AML-193 (cell line): ENCODE data around the gene EMILIN3.

Experiments
- DNase-seq, 2 experiments: peaks; one replicate each; lab custom pipeline; 2025; lab: John Stamatoyannopoulos, UW

EMILIN3 gene, protein sequence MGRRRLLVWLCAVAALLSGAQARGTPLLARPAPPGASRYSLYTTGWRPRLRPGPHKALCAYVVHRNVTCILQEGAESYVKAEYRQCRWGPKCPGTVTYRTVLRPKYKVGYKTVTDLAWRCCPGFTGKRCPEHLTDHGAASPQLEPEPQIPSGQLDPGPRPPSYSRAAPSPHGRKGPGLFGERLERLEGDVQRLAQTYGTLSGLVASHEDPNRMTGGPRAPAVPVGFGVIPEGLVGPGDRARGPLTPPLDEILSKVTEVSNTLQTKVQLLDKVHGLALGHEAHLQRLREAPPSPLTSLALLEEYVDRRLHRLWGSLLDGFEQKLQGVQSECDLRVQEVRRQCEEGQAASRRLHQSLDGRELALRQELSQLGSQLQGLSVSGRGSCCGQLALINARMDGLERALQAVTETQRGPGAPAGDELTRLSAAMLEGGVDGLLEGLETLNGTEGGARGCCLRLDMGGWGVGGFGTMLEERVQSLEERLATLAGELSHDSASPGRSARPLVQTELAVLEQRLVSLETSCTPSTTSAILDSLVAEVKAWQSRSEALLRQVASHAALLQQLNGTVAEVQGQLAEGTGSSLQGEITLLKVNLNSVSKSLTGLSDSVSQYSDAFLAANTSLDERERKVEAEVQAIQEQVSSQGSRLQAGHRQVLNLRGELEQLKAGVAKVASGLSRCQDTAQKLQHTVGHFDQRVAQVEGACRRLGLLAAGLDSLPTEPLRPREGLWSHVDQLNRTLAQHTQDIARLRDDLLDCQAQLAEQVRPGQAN

GRCh38 chr20:41366546-41367392 lies at the start of gene EMILIN3:
EMILIN3 (minus strand) TSS chr20:41366818; CDS start chr20:41366634, 184 bp downstream.
- no peak for DNase-seq

- no peak for DNase-seq
These were observed 48.6 kb upstream of the EMILIN3 start for GRCh38 chr20:41415191-41415590.

DNA sequence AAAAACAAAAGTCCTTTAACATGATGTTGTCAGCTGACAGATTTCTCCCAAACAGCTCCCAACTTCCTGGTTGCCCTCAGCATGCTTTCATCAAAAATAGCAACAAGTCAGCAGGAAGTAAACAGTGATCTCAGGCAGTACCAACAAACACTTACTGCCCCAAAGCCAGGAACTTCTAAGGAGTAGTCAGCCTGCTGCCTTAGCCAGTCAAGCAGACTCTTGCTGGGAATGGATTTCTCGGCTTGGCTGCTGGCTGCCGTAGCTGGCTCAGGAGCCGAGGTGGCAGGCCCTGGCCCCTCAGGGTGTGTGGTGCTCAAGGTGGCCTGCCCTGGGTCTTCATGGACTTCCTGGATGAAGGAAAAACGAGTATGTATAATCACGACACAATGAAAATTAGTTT lies 46.6 kb upstream of the EMILIN3 start:
- no peak for DNase-seq

DNA sequence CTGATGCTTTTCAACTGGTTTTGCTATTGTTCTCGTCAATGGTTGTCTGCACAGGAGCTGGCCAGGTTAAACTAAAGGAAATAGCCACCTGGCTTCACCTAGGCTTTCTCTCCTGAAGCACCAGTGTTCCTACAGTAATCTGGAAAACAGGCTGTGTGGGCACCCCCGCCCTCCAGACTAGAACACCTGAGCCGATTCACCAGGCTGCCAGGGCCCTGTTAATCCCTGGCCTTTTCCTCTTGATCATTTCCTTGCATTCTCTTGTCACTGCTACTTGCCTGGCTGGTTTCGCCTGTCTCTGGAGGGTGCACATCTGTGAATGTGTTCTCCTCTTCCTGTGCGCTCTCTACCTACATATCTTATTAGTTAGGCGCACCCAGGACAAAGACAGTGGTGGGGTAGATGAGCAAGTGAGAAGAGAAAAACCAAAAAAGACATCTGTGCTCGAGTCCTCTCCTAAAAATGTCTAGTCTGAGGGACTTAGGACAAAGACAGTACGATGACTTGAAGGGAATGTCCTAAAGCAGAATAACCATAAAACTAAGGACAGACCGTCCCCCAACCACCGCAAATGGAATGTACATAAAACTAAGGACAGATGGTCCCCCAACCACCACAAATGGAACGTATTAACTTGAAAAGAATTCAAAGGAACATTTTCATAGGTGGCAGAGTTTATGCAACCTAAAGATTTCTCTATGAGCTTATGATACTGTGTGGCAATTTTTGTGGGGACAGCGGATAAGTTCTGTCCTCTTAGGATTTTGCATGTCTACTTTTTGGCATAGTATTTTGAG lies 45.9 kb upstream of the EMILIN3 start:
- no peak for DNase-seq

DNA sequence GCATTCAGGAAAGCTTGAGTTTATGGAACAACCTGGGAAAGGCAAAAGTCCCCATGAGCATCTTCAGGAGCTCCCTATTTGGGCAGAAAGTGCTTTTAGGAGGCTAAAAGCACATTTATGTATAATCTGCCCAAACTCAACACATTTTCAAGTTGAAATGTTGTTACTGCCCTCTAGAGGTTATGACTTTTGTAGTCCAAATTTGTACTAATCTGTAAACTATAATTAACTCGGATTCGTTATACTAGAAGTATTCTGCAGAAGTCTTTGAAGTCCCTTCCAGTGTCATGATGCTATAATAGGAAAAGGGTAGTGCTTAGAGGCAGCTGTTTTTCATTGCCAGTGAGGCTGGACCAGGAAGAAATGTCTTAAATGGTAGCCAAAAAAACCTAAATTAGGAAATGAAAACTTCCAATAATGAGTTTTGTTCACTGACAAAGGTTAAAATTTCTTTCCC lies 44.8 kb upstream of the EMILIN3 start:
- peak; percentile 2 to 37 for DNase-seq

DNA sequence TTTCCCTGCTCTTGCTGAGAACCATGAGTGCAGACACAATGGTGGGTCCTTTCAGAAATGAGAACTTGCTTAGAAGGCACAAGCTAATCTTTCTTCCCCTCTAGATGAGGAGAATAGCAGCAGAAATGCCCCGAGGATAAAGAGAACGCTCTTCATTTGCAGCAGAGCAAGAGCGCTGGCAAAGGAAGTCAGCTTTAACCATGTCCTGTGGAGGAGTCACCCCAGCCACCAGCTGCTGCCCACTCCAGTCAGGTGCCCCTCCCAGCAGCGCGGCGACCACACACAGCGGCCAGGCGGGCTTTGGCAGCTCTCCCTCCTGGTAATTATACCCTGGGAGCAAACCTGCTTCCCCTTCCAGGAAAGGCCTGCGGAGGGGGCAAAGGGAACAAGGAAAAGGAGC lies 42.4 kb upstream of the EMILIN3 start:
- peak; percentile 39 to 53 for DNase-seq

- DNase-seq, result peak; percentile 59 to 60
These were observed 41.7 kb upstream of the EMILIN3 start for GRCh38 chr20:41408156-41408794.

DNA sequence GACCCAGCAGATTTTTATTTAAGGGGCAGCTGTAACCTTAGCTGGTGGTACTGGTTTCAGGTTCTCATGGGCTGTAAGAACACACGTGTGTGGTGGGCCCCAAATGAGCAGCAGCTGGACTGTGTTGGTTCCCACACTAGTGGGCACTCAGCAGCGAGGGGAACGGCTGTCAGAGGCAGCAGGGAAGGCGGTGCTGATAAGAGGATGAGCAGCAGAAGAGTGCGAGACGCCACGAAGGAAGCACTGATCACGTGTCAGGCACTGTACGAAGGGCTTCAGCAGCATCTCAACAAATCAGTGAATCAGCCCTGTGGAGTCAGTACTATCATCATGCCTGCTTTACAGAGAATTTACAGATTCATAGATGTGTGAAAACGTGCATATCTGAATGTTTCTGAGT lies 41.0 kb upstream of the EMILIN3 start:
- DNase-seq, result no peak

- DNase-seq, result no peak
These were observed 40.4 kb upstream of the EMILIN3 start for GRCh38 chr20:41406896-41407444.

DNA sequence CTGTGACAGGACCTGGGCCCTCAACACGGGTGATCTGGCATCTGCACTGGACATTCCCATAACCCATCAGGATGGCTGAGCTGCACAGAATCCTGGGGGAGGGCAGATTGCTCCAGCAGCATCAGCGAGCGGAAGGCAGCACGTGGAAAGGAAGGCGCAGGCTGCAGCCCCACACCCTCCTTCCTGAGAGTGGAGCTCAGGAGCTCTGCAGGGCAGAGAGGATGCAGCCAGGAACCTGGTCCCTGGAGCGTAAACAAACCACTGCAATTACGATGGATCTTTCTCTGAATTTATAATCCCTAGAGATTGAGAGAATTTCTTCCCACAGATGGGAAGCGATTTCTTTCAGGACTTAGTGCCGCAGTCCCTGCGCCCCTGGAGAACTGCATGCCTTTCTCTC lies 39.7 kb upstream of the EMILIN3 start:
- DNase-seq, result no peak

DNA sequence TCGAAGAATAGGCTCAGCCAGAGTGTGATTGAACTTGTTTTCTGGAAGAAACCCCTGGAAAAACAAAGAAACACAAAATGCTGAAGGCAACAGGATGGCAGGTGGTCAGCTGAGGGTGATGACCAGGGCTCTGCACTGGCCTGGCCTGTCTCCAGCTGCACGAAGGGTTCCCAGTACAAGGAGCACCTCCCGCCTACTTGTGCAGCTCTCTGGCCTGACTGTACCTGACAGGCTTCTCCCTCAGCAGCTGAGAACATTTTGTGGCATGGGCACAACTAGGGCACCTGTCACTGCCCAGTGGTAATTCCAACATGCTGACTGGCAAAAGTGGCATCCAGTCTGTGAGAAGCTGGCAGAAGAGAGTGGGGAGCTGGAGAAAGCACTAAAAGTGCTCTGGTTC lies 38.8 kb upstream of the EMILIN3 start:
- DNase-seq, result no peak

- DNase-seq, result no peak
These were observed 37.0 kb upstream of the EMILIN3 start for GRCh38 chr20:41403604-41404003.

- no peak for DNase-seq
These were observed 31.8 kb upstream of the EMILIN3 start for GRCh38 chr20:41398408-41398807.

DNA sequence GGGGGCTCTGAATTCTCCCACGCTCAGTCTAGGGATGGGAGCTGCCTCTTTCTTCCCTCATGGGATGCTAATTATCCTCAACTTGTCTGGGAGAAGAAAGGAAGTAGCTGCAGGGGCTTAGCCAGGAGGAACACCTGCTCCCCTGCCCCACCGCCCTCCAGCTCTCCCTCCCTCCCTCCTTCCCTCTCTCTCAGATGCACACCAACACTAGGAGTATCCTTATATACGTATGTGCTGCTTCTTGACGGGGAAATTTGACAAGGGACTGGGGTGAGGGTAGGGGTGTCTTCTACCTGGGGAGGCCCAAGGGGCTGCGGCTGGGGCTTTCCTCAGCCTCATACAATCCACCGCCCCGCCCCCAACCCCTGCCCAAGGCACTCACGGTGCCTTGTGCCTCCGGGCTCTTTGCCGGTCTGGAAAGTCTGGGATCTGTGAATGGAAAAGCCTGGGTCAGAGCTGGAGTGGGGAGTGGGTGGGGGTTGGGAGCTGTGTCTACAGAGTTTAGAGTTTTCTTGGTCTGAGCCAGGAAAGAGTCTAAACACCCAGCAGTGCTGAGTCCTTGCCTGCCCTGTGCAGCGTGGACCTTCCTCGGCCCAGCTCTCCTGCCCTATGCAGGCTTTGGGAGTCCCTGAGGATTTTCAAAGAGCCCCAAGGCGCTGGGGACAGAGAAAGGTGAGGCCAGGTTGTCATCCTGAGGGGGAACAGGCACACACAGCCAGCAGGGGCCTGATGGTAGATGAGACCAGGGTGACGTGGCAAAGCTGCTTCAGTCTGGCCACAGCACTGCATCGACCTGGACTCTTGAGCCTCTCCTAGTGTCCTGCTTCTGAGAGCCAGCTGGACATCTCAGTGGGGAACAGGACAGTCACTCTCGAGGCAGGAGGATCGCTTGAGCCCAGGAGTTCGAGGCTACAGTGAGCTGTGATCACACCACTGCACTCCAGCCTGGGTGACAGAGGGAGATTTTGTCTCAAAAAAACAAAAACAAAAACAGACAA lies 29.3 kb upstream of the EMILIN3 start:
- no peak for DNase-seq

GRCh38 chr20:41394931-41395666 lies 28.5 kb upstream of the EMILIN3 start:
- DNase-seq, result no peak

GRCh38 chr20:41394081-41394480 lies 27.5 kb upstream of the EMILIN3 start:
- DNase-seq, result no peak

DNA sequence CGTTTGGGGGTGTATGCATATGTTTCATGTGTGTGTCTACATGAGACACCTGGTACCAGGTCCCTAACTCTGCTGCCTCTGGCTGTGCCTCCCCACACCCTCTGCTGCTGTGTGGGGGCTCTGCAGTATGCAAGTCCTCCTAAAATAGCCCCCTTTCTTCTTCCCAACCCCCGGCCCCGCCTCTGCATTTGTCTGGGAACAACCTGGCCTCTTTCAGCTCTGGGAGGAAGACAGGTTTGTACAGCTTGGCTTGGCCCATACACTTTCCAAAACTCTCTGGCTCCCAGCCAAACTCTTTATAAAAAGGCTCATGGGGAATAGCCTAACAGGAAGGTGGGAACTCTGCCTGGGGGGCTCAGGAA lies 27.1 kb upstream of the EMILIN3 start:
- DNase-seq, result no peak

- DNase-seq, result no peak
These were observed 26.5 kb upstream of the EMILIN3 start for GRCh38 chr20:41392871-41393704.
